ENCODE results near the gene KRTAP29-1.

DNA sequence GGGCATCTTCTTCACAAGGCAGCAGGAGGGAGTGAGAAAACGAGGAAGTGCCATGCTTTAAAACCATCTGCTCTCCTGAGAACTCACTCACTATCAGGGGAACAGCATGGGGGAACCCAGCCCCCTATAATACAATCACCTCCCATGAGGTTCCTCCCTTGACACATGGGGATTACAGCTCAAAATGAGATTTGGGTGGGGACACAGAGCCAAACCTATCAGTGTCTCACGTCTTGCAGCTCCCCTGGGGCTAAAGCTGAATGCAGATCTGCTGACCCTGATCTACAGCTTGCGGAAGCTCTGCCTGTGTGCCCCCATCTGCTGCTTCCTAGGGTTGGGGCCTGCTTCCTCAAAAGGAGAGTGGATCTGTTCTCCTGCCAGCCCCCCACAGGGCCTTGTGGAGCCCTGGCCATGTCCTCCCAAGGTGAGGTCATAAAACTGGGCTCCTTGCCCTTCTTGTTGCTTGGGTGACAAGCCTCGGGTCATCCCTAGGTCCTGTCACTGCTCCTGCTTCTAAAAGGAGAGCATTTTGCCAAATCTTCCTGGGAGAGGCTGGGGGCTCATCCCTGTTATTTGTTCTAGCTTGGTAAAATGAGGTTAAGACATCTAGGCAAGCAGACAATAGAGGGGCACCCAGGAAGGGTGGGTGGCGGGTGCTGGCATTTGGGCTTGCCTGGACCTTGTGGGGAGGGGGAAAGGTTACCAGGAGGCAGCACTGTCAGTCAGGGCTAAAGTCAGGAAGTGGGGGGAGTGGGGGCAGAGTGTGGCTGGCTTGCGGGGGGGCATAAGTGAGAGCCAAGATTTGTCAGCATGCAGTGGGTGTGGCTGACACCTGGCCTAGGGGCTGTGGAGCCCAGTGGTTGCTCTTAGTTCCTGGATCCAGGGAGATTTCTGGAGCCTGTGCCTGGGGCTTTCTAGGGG lies 32.0 kb upstream of the KRTAP29-1 start:
- no peak for TF ChIP-seq EZH2 (IDR thresholded peaks at IDR 0.05; ENCODE audit: low read depth)
- TF ChIP-seq, protein P1, sequence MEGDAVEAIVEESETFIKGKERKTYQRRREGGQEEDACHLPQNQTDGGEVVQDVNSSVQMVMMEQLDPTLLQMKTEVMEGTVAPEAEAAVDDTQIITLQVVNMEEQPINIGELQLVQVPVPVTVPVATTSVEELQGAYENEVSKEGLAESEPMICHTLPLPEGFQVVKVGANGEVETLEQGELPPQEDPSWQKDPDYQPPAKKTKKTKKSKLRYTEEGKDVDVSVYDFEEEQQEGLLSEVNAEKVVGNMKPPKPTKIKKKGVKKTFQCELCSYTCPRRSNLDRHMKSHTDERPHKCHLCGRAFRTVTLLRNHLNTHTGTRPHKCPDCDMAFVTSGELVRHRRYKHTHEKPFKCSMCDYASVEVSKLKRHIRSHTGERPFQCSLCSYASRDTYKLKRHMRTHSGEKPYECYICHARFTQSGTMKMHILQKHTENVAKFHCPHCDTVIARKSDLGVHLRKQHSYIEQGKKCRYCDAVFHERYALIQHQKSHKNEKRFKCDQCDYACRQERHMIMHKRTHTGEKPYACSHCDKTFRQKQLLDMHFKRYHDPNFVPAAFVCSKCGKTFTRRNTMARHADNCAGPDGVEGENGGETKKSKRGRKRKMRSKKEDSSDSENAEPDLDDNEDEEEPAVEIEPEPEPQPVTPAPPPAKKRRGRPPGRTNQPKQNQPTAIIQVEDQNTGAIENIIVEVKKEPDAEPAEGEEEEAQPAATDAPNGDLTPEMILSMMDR (conservative IDR thresholded peaks at IDR 0.05): no peak

All from PC-9 (cell line).